Adipose tissue (tissue), 3 donors: ENCODE data around the gene PTPN22. TPM values are rescaled to one million over a fixed set of nuclear protein-coding genes. Genes with fewer than 3 reads are reported as not detected.

Experiments
- H3K27ac ChIP-seq: one replicate; pipeline ENCODE4 v1.5.1; 2013; ENCODE audit warnings: low read depth, low read length
- WGBS, 3 donors: extraction: QIAGEN DNeasy Blood & Tissue Kit; methylation state at CpG; one replicate each; pipeline ENCODE4 v1.1.7; 2013; 5-methylcytosine and 5-hydroxymethylcytosine counted together
- polyA plus RNA-seq, 3 donors: library from polyadenylated mRNA; stranded (reverse); fragments of 200-250 nt; gene quantifications; one replicate each; pipeline ENCODE4 v1.2.3, GENCODE V29; 2013
- donor health status: healthy with polysubstance abuse.
- donor health status: Bipolar disorder and iron deficiency.
- donor health status: healthy.

Gene PTPN22
- polyA plus RNA-seq, 3 donors: 0.60 to 1.2 (median 0.79) TPM

GRCh38 chr1:113891631-113892220, 20.2 kb upstream of the PTPN22 start:
- WGBS, 3 donors: 84 to 89% (median 85%) methylated on average over 11 of the region's 11 CpGs
- no peak overlapping the region for H3K27ac ChIP-seq

GRCh38 chr1:113890816-113891215, 19.3 kb upstream of the PTPN22 start:
- WGBS, 3 donors: 62 to 76% (median 67%) methylated on average over 2 of the region's 2 CpGs
- H3K27ac ChIP-seq: no peak overlapping the region

DNA sequence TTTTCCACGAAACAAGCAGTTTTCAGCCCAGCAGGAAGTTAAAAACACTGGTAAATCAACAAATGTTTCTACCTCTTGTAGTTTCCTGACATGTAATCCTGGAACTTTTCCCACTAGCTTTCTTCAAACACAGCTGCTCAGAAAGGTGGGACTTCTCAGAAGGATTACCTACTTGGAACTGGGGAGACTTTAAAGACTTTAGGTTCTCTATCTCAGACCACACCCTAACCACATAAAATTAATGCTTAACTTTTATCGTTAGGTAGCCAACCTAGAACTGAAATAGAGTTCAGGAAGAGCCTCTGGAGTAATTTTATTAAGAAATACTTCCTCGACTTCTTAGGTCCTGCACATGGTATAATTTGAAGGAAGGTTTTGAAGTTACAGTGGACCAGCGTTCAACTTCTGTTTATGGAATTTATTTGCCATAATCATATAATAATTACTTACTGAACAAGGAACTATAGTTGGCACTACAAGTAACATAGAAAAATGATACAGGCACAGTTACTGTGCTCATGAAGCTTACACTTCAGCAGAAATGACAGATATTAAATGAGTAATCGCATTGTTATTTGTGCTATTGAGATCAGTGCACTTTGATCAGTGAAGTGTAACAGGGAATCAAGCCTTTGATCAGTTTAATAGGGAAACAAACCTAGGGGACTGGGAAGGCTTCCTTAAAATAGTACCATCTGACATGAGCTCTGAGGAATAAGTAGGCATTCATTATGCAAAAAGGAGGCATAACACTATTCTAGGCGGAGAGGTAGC, 16.1 kb upstream of the PTPN22 start, which contains the start of gene BCL2L15:
Gene BCL2L15 (minus strand): TSS at position 180 of the 774 bp plus-strand sequence. CDS start 206 bp downstream, outside the sequence.
- WGBS, 3 donors: 29 to 60% (median 60%) methylated on average over 6 of the region's 6 CpGs

DNA sequence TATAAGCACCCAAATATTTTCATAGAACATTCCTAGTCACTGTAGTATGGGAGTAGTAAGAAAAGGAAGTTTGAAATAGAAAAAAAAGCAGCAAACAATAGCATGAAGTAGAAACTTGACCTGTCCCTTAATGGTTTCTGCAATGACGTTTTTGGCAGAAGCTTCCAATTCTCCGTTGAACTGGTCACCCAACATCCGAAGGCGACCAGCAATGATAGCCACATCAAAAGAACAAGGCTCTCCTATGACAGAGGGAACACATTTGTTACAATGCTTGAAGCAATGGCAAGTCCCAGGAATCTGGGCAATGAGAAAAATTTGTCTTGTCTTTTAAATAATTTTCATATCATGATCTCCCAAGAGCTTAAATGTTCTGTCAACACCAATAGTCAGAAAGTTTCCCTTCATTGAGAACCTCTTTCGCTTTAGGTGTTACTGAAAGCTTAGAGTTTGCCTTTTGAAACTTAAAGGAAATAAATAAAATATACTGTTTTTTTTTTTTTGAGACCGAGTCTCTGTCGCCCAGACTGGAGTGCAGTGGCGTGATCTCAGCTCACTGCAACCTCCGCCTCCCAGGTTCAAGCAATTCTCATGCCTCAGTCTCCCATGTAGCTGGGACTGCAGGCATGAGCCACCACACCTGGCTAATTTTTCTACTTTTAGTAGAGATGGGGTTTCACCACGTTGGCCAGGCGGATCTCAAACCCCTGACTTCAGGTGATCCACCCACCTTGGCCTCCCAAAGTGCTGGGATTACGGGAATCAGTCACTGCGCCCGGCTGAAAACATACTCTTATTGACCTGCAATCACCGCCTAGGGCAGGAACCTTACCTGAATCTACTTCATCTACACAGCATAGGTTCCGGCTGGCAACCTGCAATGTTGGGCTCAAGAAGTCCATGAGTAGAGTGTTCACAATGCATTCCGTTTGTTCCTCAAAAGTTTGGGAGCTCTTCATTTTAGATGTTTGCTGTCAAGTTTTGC, 15.2 kb upstream of the PTPN22 start:
- WGBS, 3 donors: 47 to 79% (median 74%) methylated on average over 17 of the region's 17 CpGs
- H3K27ac ChIP-seq: no peak overlapping the region

More for the DNA sequence above, 16.1 kb upstream of the PTPN22 start, which contains the start of gene BCL2L15:
- no peak within 1 kb of the TSS for H3K27ac ChIP-seq

GRCh38 chr1:113881661-113882060, 10.1 kb upstream of the PTPN22 start:
- 63 to 79% (median 77%) methylated on average over 2 of the region's 2 CpGs for WGBS, 3 donors

DNA sequence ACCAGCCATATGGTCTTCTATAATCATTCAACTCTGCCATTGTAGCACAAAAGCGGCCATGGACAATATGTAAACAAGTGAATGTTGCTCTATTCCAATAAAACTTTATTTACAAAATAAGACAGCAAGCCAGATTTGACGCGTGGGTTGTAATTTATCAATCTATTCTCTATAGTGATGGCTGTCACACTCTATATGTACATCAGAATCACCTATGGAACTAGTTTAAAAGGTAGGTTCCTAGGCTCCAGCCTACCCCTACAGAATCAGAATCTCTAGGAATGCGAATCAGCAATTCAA, 8.2 kb upstream of the PTPN22 start:
- H3K27ac ChIP-seq: no peak overlapping the region
- 60 to 96% (median 96%) methylated on average over 4 of the region's 4 CpGs for WGBS, 3 donors

More at GRCh38 chr1:113881661-113882060, 10.1 kb upstream of the PTPN22 start:
- no peak overlapping the region for H3K27ac ChIP-seq

GRCh38 chr1:113876176-113876575, 4.7 kb upstream of the PTPN22 start:
- no peak overlapping the region for H3K27ac ChIP-seq
- 81 to 96% (median 94%) methylated on average over 5 of the region's 5 CpGs for WGBS, 3 donors

DNA sequence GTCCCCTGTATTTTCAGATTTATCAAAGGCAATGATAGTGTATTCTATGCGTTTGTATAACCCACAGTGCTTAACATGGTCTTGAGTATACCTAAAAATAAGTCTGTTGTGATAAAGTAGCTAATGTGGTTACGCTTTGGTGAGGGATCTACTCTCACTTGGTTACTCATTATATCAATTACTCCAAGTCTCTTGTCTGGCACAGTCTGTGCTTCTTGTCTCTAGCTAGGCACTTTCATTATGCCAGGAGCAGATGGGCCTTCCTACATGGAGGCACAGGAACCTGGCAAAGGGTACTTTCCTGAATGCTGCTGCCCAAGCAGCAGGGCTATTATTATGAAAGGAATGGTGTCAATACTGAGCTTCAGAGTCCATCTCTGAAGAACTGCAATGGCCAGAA, 4.2 kb upstream of the PTPN22 start:
- 38 to 95% (median 87%) methylated on average over 2 of the region's 2 CpGs for WGBS, 3 donors

GRCh38 chr1:113874012-113874879, 2.7 kb upstream of the PTPN22 start:
- 39 to 50% (median 41%) methylated on average over 1 of the region's 1 CpG for WGBS, 3 donors
- no peak overlapping the region for H3K27ac ChIP-seq

More for the DNA sequence above, 4.2 kb upstream of the PTPN22 start:
- H3K27ac ChIP-seq: no peak overlapping the region

GRCh38 chr1:113872219-113872935, 865 bp upstream of the PTPN22 start:
- H3K27ac ChIP-seq: no peak overlapping the region

DNA sequence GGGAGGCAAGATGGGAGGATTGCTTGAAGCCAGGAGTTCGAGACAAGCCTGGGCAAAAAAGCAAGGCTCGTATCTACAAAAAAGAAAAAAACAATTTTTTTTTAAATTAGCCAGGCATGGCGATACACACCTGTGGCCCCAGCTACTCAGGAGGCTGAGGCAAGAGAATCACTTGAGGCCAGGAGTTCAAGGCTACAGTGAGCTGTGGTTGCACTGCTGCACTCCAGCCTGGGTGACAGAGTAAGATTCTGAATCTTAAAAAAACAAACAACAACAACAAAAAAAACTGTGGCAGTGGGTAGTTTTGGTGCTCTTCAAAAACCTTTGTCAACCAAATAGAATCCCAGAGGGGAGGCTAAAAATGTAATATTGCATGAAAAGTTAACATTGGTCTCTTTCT, 734 bp downstream of the PTPN22 start:
- H3K27ac ChIP-seq: no peak overlapping the region
- 81 to 90% (median 83%) methylated on average over 3 of the region's 3 CpGs for WGBS, 3 donors

DNA sequence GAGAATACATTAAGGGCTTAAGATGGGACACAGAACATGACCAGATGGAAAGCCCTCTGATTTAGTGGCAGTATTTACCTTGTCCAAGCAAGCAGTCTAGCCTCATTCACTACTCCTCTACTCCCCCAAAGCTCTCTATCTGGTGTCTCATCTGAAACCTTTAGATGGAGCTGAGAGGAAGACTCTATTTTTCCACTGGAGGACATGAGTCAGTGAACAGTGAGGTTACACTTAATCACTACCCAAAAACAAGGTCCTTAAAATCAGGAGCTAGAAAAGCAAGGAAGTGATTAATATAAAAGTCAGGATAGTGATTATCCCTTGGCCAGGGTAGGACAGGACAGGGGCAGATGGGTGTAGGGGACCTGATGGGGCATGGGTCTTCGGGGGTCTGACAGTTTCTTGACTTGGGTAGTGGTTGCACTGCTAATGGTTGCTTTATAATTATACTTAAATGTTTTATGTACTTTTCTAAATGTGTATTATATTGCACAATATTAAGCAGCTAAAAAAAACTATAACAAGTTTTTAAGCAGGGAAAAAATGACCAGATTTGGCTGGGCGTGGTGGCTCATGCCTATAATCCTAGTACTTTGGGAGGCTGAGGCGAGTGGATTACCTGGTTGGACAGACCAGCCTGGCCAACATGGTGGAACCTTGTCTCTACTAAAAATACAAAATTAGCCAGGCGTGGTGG, 3.0 kb downstream of the PTPN22 start:
- no peak overlapping the region for H3K27ac ChIP-seq
- 92 to 95% (median 93%) methylated on average over 4 of the region's 4 CpGs for WGBS, 3 donors

DNA sequence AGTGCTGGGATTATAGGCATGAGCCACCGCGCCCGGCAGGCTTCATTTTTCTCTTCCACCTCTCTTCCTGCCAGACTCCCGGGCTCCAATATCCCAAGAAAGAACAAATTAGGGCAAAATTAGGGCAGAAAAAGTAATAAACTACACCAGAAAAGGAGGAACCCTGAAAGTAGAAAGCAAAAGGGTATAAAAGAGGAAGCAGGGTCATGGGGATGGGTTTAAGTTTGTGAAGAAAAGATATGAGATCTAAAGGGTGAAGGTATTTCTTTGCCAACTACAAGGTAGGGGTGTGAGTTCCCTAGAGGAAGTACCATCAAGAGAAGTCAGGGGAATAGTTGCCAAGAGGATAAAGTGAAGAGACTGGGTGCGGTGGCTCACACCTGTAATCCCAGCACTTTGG, 9.9 kb downstream of the PTPN22 start:
- no peak overlapping the region for H3K27ac ChIP-seq
- WGBS, 3 donors: 89 to 94% (median 92%) methylated on average over 5 of the region's 5 CpGs

- H3K27ac ChIP-seq: no peak overlapping the region
- WGBS, 3 donors: 62 to 70% (median 67%) methylated on average over 3 of the region's 3 CpGs
These were observed 10.6 kb downstream of the PTPN22 start for GRCh38 chr1:113860891-113861290.

- 27 to 77% (median 38%) methylated on average over 3 of the region's 3 CpGs for WGBS, 3 donors
- no peak overlapping the region for H3K27ac ChIP-seq
These were observed 11.9 kb downstream of the PTPN22 start for GRCh38 chr1:113859478-113860175.

- H3K27ac ChIP-seq: no peak overlapping the region
- 87 to 94% (median 90%) methylated on average over 1 of the region's 1 CpG for WGBS, 3 donors
These were observed 12.5 kb downstream of the PTPN22 start for GRCh38 chr1:113858982-113859381.
